ENCODE results near the gene SSX4B.
"Not testable (repeated sequence)": the region's sequence is repeated elsewhere in the genome, so short reads cannot be mapped to it uniquely, and the experiment has no call there.

Gene SSX4B

GRCh38 chrX:48356315-48357094 is 55.3 kb downstream of the SSX4B start, which contains the start of gene SSX3:
SSX3 (minus strand) TSS chrX:48356703; CDS start chrX:48355249, 1,454 bp downstream.
- FAIRE-seq; DNase-seq (ENCODE audit: insufficient read length, low spot score): not testable (repeated sequence)

Data from GM19239 (cell line).